SK-N-SH treated with all-trans-retinoic acid at 6 μM for 48 hours (cell line): ENCODE measurements around the gene PNMT.

ENCODE experiments used
- ATAC-seq: fragments of 200-7000 bp; cut with Tn5 transposase; 3 replicates; pipeline ENCODE4 v1.9.1; 2020; ENCODE audit warnings: mild to moderate bottlenecking, moderate library complexity
- CREB5 ChIP-seq: fragments of 250-450 bp; sonication (Bioruptor Pico); IDR thresholded peaks from 2 replicates; pipeline ENCODE4 v1.5.1; 2020; ENCODE audit warnings: low read depth, mild to moderate bottlenecking, moderate library complexity
- CSDC2 ChIP-seq: fragments of 250-450 bp; sonication (Bioruptor Pico); IDR thresholded peaks from 2 replicates; pipeline ENCODE4 v1.5.0; 2020; ENCODE audit warnings: mild to moderate bottlenecking, moderate library complexity
- CSRNP3 ChIP-seq: fragments of 250-450 bp; sonication (Bioruptor Pico); IDR thresholded peaks from 2 replicates; pipeline ENCODE4 v1.5.1; 2021; ENCODE audit warnings: mild to moderate bottlenecking, moderate library complexity
- ESRRG ChIP-seq: fragments of 250-450 bp; sonication (Bioruptor Pico); IDR thresholded peaks from 2 replicates; pipeline ENCODE4 v1.6.1; 2021; ENCODE audit warnings: mild to moderate bottlenecking
- GLIS3 ChIP-seq: fragments of 250-450 bp; sonication (Bioruptor Pico); IDR thresholded peaks from 2 replicates; pipeline ENCODE4 v1.5.0; 2020; ENCODE audit warnings: mild to moderate bottlenecking, moderate library complexity
- ISL1 ChIP-seq: fragments of 250-450 bp; sonication (Bioruptor Pico); IDR thresholded peaks from 2 replicates; pipeline ENCODE4 v2.1.2; 2022; ENCODE audit warnings: mild to moderate bottlenecking, moderate library complexity
- OSR1 ChIP-seq: fragments of 250-450 bp; sonication (Bioruptor Pico); IDR thresholded peaks from 2 replicates; pipeline ENCODE4 v1.8.0; 2022; ENCODE audit warnings: moderate library complexity, mild to moderate bottlenecking, inconsistent platforms
- POU6F1 ChIP-seq: fragments of 250-450 bp; sonication (Bioruptor Pico); IDR thresholded peaks from 2 replicates; pipeline ENCODE4 v1.8.0; 2021; ENCODE audit warnings: low read depth, mild to moderate bottlenecking, moderate library complexity, borderline replicate concordance
- PPARA ChIP-seq: fragments of 250-450 bp; sonication (Bioruptor Pico); IDR thresholded peaks from 2 replicates; pipeline ENCODE4 v1.5.0; 2020; ENCODE audit warnings: mild to moderate bottlenecking, borderline replicate concordance
- RARB ChIP-seq: fragments of 250-450 bp; sonication (Bioruptor Pico); IDR thresholded peaks from 2 replicates; pipeline ENCODE4 v1.8.0; 2021; ENCODE audit warnings: mild to moderate bottlenecking, moderate library complexity
- SNAI2 ChIP-seq: fragments of 250-450 bp; sonication (Bioruptor Pico); IDR thresholded peaks from 2 replicates; pipeline ENCODE4 v1.5.0; 2020; ENCODE audit warnings: mild to moderate bottlenecking, moderate library complexity
- TCF4 ChIP-seq: fragments of 250-450 bp; sonication (Bioruptor Pico); IDR thresholded peaks from 2 replicates; pipeline ENCODE4 v1.8.0; 2021; ENCODE audit warnings: mild to moderate bottlenecking, moderate library complexity, borderline replicate concordance
- TOX ChIP-seq: fragments of 250-450 bp; sonication (Bioruptor Pico); IDR thresholded peaks from 2 replicates; pipeline ENCODE4 v1.8.0; 2021; ENCODE audit warnings: mild to moderate bottlenecking, moderate library complexity, borderline replicate concordance
- TSHZ2 ChIP-seq: fragments of 250-450 bp; sonication (Bioruptor Pico); IDR thresholded peaks from 2 replicates; pipeline ENCODE4 v1.5.0; 2020; ENCODE audit warnings: mild to moderate bottlenecking, moderate library complexity
- ZC3H10 ChIP-seq: fragments of 250-450 bp; sonication (Bioruptor Pico); IDR thresholded peaks from 2 replicates; pipeline ENCODE4 v1.5.1; 2021; ENCODE audit warnings: mild to moderate bottlenecking, moderate library complexity
- ZFP3 ChIP-seq: fragments of 250-450 bp; sonication (Bioruptor Pico); IDR thresholded peaks from 2 replicates; pipeline ENCODE4 v1.5.0; 2020; ENCODE audit warnings: mild to moderate bottlenecking, moderate library complexity
- ZFP30 ChIP-seq: fragments of 450-650 bp; formaldehyde crosslinking; IDR thresholded peaks from 2 replicates; pipeline ENCODE4 v1.5.0; 2022; ENCODE audit warnings: mild to moderate bottlenecking, moderate library complexity
- ZNF565 ChIP-seq: fragments of 450-650 bp; formaldehyde crosslinking; conservative IDR thresholded peaks from 2 replicates; pipeline ENCODE4 v1.5.0; 2020; ENCODE audit warnings: low read depth, mild to moderate bottlenecking, moderate library complexity
- ZNF70 ChIP-seq: fragments of 450-650 bp; formaldehyde crosslinking; IDR thresholded peaks from 2 replicates; pipeline ENCODE4 v1.5.0; 2020; ENCODE audit warnings: mild to moderate bottlenecking, moderate library complexity
- ZNF8 ChIP-seq: fragments of 450-650 bp; formaldehyde crosslinking; IDR thresholded peaks from 2 replicates; pipeline ENCODE4 v1.5.0; 2020; ENCODE audit warnings: mild to moderate bottlenecking, moderate library complexity

The PNMT gene

GRCh38 chr17:39634384-39634871 is 33.8 kb upstream of the PNMT start:
- no peak for TF ChIP-seq TCF4 (CRISPR knock-in tag)
- TF ChIP-seq PPARA (CRISPR knock-in tag): no peak
- no peak for TF ChIP-seq RARB (CRISPR knock-in tag)
- TF ChIP-seq POU6F1 (CRISPR knock-in tag): no peak
- no peak for TF ChIP-seq ZFP3 (CRISPR knock-in tag)
- TF ChIP-seq CSDC2: no peak
- TF ChIP-seq ZNF565: no peak
- TF ChIP-seq ESRRG (CRISPR knock-in tag): no peak
- TF ChIP-seq ZC3H10 (CRISPR knock-in tag): no peak
- TF ChIP-seq CSRNP3: no peak
- TF ChIP-seq CREB5: no peak
- TF ChIP-seq GLIS3 (CRISPR knock-in tag): no peak
- TF ChIP-seq ZNF8: no peak
- no peak for TF ChIP-seq SNAI2 (CRISPR knock-in tag)
- TF ChIP-seq TOX (CRISPR knock-in tag): no peak
- no peak for TF ChIP-seq OSR1 (CRISPR knock-in tag)
- peak; percentile 17; the same call in 2 of the 3 replicates for ATAC-seq

GRCh38 chr17:39635614-39636176 is 32.6 kb upstream of the PNMT start:
- TF ChIP-seq RARB (CRISPR knock-in tag) (no peak), ZFP30 (no peak), CSRNP3 (no peak), ISL1 (CRISPR knock-in tag) (no peak), ESRRG (CRISPR knock-in tag) (no peak), TSHZ2 (CRISPR knock-in tag) (no peak), ZC3H10 (CRISPR knock-in tag) (no peak), CREB5 (no peak), ZNF565 (no peak), ZFP3 (CRISPR knock-in tag) (no peak), GLIS3 (CRISPR knock-in tag) (no peak), PPARA (CRISPR knock-in tag) (no peak), TOX (CRISPR knock-in tag) (no peak), OSR1 (CRISPR knock-in tag) (no peak), ZNF70 (CRISPR knock-in tag) (no peak), POU6F1 (CRISPR knock-in tag) (no peak)
- ATAC-seq: no peak
